Stimulated activated naive CD8-positive, alpha-beta T cell treated with anti-CD3 and anti-CD28 coated beads, Interleukin-15, Interleukin-2, amounts not matched to agents 100 ng/mL and 50 ng/mL, for 24 hours (primary cell): ENCODE measurements around the gene MCCC1.

ENCODE experiments used
- H3K27ac Mint-ChIP-seq: one replicate; pipeline ENCODE4 v1.8.0; 2021; ENCODE audit warnings: mild to moderate bottlenecking, mixed read lengths
- H3K27me3 Mint-ChIP-seq: one replicate; pipeline ENCODE4 v1.8.0; 2021; ENCODE audit warnings: mixed read lengths
- H3K36me3 Mint-ChIP-seq: one replicate; pipeline ENCODE4 v1.8.0; 2021; ENCODE audit warnings: low read depth, mixed read lengths
- H3K4me1 Mint-ChIP-seq: one replicate; pipeline ENCODE4 v1.8.0; 2021; ENCODE audit warnings: low read depth, mixed read lengths
- H3K4me3 Mint-ChIP-seq: one replicate; pipeline ENCODE4 v1.8.0; 2021; ENCODE audit warnings: mild to moderate bottlenecking, mixed read lengths
- H3K9me3 Mint-ChIP-seq: one replicate; pipeline ENCODE4 v1.8.0; 2021; ENCODE audit warnings: mixed read lengths

MCCC1 gene

GRCh38 chr3:183038757-183039156, 60.5 kb downstream of the MCCC1 start:
- H3K4me3 Mint-ChIP-seq: no peak overlapping the region
- H3K9me3 Mint-ChIP-seq: no peaks in the 10 kb centered on the region
- no peak overlapping the region for H3K27ac Mint-ChIP-seq
- no peaks in the 10 kb centered on the region for H3K4me1 Mint-ChIP-seq
- H3K36me3 Mint-ChIP-seq: peaks cover 66% of the 10 kb centered on the region
- no peaks in the 10 kb centered on the region for H3K27me3 Mint-ChIP-seq

- Mint-ChIP-seq H3K27me3 (no peaks in the 10 kb centered on the region), H3K4me1 (no peaks in the 10 kb centered on the region), H3K36me3 (peaks cover 65% of the 10 kb centered on the region), H3K9me3 (no peaks in the 10 kb centered on the region), H3K4me3 (no peak overlapping the region), H3K27ac (no peak overlapping the region)
Measured at GRCh38 chr3:183038221-183038620, 61.1 kb downstream of the MCCC1 start.

- H3K27me3 Mint-ChIP-seq: no peaks in the 10 kb centered on the region
- H3K4me3 Mint-ChIP-seq: no peak overlapping the region
- no peaks in the 10 kb centered on the region for H3K4me1 Mint-ChIP-seq
- no peak overlapping the region for H3K27ac Mint-ChIP-seq
- no peaks in the 10 kb centered on the region for H3K9me3 Mint-ChIP-seq
- peaks cover 67% of the 10 kb centered on the region for H3K36me3 Mint-ChIP-seq
Measured at GRCh38 chr3:183033746-183034145, 65.5 kb downstream of the MCCC1 start.

- Mint-ChIP-seq H3K4me3 (no peak overlapping the region), H3K36me3 (peaks cover 66% of the 10 kb centered on the region), H3K27ac (no peak overlapping the region), H3K9me3 (no peaks in the 10 kb centered on the region), H3K27me3 (no peaks in the 10 kb centered on the region), H3K4me1 (no peaks in the 10 kb centered on the region)
Measured at GRCh38 chr3:183032880-183033555, 66.3 kb downstream of the MCCC1 start.

GRCh38 chr3:183031826-183032225, 67.5 kb downstream of the MCCC1 start:
- Mint-ChIP-seq H3K4me3 (no peak overlapping the region), H3K27me3 (no peaks in the 10 kb centered on the region), H3K4me1 (no peaks in the 10 kb centered on the region), H3K9me3 (no peaks in the 10 kb centered on the region), H3K27ac (no peak overlapping the region), H3K36me3 (peaks cover 57% of the 10 kb centered on the region)

- H3K4me1 Mint-ChIP-seq: no peaks in the 10 kb centered on the region
- no peaks in the 10 kb centered on the region for H3K27me3 Mint-ChIP-seq
- no peaks in the 10 kb centered on the region for H3K9me3 Mint-ChIP-seq
- no peak overlapping the region for H3K27ac Mint-ChIP-seq
- H3K36me3 Mint-ChIP-seq: peaks cover 46% of the 10 kb centered on the region
- H3K4me3 Mint-ChIP-seq: no peak overlapping the region
Measured at GRCh38 chr3:183028416-183028815, 70.9 kb downstream of the MCCC1 start.

- Mint-ChIP-seq H3K4me3 (no peak overlapping the region), H3K36me3 (peaks cover 47% of the 10 kb centered on the region), H3K27me3 (no peaks in the 10 kb centered on the region), H3K4me1 (no peaks in the 10 kb centered on the region), H3K9me3 (no peaks in the 10 kb centered on the region), H3K27ac (no peak overlapping the region)
Measured at GRCh38 chr3:183027276-183027675, 72.0 kb downstream of the MCCC1 start.

GRCh38 chr3:183022936-183023516, 76.3 kb downstream of the MCCC1 start:
- no peaks in the 10 kb centered on the region for H3K9me3 Mint-ChIP-seq
- no peak overlapping the region for H3K27ac Mint-ChIP-seq
- H3K4me1 Mint-ChIP-seq: no peaks in the 10 kb centered on the region
- H3K4me3 Mint-ChIP-seq: no peak overlapping the region
- no peaks in the 10 kb centered on the region for H3K27me3 Mint-ChIP-seq
- peaks cover 43% of the 10 kb centered on the region for H3K36me3 Mint-ChIP-seq

- peaks cover 51% of the 10 kb centered on the region for H3K36me3 Mint-ChIP-seq
- H3K27me3 Mint-ChIP-seq: no peaks in the 10 kb centered on the region
- no peak overlapping the region for H3K27ac Mint-ChIP-seq
- no peaks in the 10 kb centered on the region for H3K9me3 Mint-ChIP-seq
- no peaks in the 10 kb centered on the region for H3K4me1 Mint-ChIP-seq
- H3K4me3 Mint-ChIP-seq: no peak overlapping the region
Measured at GRCh38 chr3:183018421-183019192, 80.7 kb downstream of the MCCC1 start.

- no peaks in the 10 kb centered on the region for H3K27me3 Mint-ChIP-seq
- H3K36me3 Mint-ChIP-seq: peaks cover 37% of the 10 kb centered on the region
- H3K4me1 Mint-ChIP-seq: no peaks in the 10 kb centered on the region
- H3K9me3 Mint-ChIP-seq: no peaks in the 10 kb centered on the region
- no peak overlapping the region for H3K27ac Mint-ChIP-seq
- H3K4me3 Mint-ChIP-seq: no peak overlapping the region
Measured at GRCh38 chr3:183015185-183015584, 84.1 kb downstream of the MCCC1 start.

- Mint-ChIP-seq H3K9me3 (no peaks in the 10 kb centered on the region), H3K4me1 (no peaks in the 10 kb centered on the region), H3K4me3 (no peak overlapping the region), H3K36me3 (peaks cover 26% of the 10 kb centered on the region), H3K27me3 (no peaks in the 10 kb centered on the region), H3K27ac (no peak overlapping the region)
Measured at GRCh38 chr3:183013856-183014255, 85.4 kb downstream of the MCCC1 start.

GRCh38 chr3:183013074-183013473, 86.2 kb downstream of the MCCC1 start:
- H3K4me3 Mint-ChIP-seq: no peak overlapping the region
- H3K27me3 Mint-ChIP-seq: no peaks in the 10 kb centered on the region
- H3K36me3 Mint-ChIP-seq: peaks cover 21% of the 10 kb centered on the region
- no peaks in the 10 kb centered on the region for H3K9me3 Mint-ChIP-seq
- H3K27ac Mint-ChIP-seq: no peak overlapping the region
- H3K4me1 Mint-ChIP-seq: no peaks in the 10 kb centered on the region

- no peak overlapping the region for H3K27ac Mint-ChIP-seq
- no peaks in the 10 kb centered on the region for H3K9me3 Mint-ChIP-seq
- no peaks in the 10 kb centered on the region for H3K4me1 Mint-ChIP-seq
- H3K36me3 Mint-ChIP-seq: peaks cover 5% of the 10 kb centered on the region
- H3K27me3 Mint-ChIP-seq: no peaks in the 10 kb centered on the region
- H3K4me3 Mint-ChIP-seq: no peak overlapping the region
Measured at GRCh38 chr3:183008800-183009199, 90.5 kb downstream of the MCCC1 start.

GRCh38 chr3:183008303-183008702, 91.0 kb downstream of the MCCC1 start:
- peaks cover 5% of the 10 kb centered on the region for H3K36me3 Mint-ChIP-seq
- no peak overlapping the region for H3K27ac Mint-ChIP-seq
- no peaks in the 10 kb centered on the region for H3K9me3 Mint-ChIP-seq
- H3K27me3 Mint-ChIP-seq: no peaks in the 10 kb centered on the region
- H3K4me1 Mint-ChIP-seq: no peaks in the 10 kb centered on the region
- H3K4me3 Mint-ChIP-seq: no peak overlapping the region

- no peaks in the 10 kb centered on the region for H3K27me3 Mint-ChIP-seq
- H3K4me1 Mint-ChIP-seq: no peaks in the 10 kb centered on the region
- H3K4me3 Mint-ChIP-seq: no peak overlapping the region
- H3K36me3 Mint-ChIP-seq: no peaks in the 10 kb centered on the region
- H3K27ac Mint-ChIP-seq: no peak overlapping the region
- no peaks in the 10 kb centered on the region for H3K9me3 Mint-ChIP-seq
Measured at GRCh38 chr3:183006396-183007002, 92.8 kb downstream of the MCCC1 start.
